ENCODE data around the gene IGSF3.

DNA sequence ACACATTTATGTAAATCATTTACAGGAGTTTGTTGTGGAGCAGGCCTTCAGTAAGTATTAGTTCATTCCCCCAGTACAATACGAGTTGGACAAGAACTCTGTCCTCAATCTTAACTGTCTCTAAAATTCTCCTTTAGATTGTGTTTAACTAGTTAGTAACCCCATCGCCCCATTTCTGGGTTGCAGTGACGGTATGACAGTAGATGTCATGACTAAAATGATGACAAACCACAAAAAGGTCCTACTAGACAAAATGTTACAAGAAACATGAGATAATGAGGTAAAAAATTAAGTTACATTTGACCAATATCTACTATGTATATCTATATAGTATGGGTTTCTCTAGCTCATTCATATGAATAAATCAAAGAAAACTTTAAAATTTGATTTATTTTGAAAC, 137.9 kb downstream of the IGSF3 start:
- TF ChIP-seq EP300 (IDR thresholded peaks at IDR 0.05) = no peak
- TF ChIP-seq, protein P1, sequence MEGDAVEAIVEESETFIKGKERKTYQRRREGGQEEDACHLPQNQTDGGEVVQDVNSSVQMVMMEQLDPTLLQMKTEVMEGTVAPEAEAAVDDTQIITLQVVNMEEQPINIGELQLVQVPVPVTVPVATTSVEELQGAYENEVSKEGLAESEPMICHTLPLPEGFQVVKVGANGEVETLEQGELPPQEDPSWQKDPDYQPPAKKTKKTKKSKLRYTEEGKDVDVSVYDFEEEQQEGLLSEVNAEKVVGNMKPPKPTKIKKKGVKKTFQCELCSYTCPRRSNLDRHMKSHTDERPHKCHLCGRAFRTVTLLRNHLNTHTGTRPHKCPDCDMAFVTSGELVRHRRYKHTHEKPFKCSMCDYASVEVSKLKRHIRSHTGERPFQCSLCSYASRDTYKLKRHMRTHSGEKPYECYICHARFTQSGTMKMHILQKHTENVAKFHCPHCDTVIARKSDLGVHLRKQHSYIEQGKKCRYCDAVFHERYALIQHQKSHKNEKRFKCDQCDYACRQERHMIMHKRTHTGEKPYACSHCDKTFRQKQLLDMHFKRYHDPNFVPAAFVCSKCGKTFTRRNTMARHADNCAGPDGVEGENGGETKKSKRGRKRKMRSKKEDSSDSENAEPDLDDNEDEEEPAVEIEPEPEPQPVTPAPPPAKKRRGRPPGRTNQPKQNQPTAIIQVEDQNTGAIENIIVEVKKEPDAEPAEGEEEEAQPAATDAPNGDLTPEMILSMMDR (IDR thresholded peaks at IDR 0.05) = no peak
